Fibroblast of skin of abdomen (primary cell): ENCODE results near the gene ZNF526.

Experiments
- DNase-seq: peaks from one replicate; pipeline ENCODE4 v3.0.0-alpha.2; 2013

The ZNF526 gene

GRCh38 chr19:42197375-42197817, 22.7 kb upstream of the ZNF526 start:
- no peak for DNase-seq

DNA sequence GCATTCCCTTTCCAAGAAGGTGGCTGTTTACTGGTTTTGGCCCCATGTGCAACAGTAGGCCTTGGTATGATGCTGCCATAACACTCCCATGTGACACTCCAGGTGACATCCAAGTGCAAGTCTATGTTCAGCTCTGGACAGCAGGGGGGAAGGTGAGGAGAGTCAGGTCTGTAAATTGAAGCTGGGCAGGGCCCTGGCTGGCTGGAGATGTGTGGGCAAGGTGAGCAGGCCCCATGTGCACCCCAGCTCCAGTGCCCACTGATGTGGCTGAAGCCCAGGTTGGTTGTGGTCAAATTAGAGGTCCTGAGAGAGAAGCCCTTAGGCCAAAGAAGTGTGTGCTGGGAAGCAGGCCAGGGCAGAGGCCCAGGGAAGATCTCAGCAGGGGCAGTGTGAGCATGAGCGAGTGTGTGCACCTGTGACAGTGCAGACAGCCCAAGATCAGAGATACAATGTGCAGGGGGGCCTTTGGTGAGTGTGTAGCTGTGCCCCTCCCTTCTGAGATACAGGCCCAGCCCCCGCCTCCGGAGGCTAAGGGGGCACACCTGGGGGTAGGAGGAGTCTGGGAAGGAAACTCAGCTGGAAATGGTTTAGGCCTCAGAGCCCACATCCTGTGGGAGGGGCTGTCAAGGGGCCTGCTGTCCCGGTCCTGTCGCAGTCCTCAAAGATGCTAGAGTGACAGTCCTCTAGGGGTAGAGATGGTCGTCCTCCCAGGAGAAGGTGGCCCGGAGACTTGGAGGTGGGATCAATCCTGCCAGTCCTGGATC, 21.3 kb upstream of the ZNF526 start:
- no peak for DNase-seq

- no peak for DNase-seq
Measured at GRCh38 chr19:42199440-42200115, 20.5 kb upstream of the ZNF526 start.

DNA sequence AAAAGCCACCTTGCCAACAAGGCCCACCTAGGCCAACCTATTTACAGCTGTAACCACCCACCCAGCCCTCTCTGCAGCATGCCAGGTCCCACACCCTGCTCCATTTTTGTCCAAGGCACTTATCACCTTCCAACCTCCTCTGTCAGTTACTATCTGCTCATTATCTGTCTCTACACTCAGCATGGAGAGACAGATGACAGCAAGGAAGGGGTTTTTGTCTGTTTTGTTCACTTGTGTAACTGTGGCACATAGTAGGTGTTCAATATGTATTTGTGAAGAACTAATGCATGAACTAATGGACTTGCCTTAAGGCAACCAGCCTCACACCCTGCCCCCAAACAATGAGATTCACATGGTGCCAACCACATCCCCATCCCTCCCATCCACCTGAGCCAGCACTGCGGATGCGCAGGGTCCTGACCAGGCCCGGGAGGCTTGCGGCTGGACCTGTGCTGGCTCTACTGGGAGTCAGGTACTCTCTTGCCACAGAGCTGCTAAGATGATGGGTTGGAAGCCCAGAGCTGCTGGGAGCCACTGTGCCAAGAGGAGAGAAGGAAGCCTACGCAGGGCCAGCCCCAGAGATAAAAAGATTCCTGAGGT, 19.9 kb upstream of the ZNF526 start:
- no peak for DNase-seq

- no peak for DNase-seq
Measured at GRCh38 chr19:42201489-42202289, 18.4 kb upstream of the ZNF526 start.

DNA sequence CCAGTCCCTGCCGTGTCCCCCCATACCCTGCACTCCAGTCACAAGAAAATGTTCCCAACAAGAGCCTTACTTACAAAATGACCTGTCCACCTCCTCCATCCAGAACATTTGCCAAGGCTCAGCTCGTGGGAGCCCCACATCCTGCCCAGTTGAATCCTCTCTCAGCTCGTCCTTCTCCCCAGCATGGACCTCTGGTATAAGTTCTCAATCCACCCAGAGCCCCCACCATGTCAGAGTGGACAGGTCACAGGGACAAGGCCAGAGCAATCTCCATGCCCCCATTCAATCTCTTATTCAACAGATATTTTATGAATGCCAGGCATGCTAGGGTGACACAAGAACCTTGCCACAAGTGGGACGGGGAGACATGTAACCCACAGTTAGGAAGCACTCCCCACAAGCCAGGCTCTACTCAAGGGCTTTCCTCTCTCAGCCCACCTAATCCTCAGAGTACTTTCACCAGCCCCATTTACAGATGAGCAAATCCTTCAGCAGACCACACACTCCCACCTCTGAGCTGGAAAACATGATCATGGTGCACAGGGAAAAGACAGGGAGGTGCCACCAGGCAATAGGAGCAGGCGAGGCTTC, 17.7 kb upstream of the ZNF526 start:
- DNase-seq = no peak

GRCh38 chr19:42203700-42204099, 16.4 kb upstream of the ZNF526 start:
- no peak for DNase-seq

DNA sequence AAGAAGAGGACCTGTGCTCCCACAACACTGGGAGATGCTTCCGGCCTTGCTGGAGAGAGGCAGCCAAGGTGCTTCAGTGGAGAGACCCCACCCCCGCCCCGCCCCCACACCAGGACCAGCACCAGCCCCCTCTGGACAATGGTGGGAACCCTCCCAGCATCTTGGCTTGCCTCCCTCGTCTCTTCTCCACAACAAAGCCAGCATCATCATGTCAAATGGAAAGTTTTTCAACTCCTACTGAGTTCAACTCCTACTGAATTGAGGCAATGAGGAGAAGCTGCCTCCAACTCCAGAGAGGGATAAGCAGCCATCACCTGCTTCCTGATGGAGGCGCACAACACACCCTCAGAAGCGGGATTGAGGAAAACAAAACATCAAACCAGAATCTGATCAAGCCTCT, 15.4 kb upstream of the ZNF526 start:
- DNase-seq = no peak

DNA sequence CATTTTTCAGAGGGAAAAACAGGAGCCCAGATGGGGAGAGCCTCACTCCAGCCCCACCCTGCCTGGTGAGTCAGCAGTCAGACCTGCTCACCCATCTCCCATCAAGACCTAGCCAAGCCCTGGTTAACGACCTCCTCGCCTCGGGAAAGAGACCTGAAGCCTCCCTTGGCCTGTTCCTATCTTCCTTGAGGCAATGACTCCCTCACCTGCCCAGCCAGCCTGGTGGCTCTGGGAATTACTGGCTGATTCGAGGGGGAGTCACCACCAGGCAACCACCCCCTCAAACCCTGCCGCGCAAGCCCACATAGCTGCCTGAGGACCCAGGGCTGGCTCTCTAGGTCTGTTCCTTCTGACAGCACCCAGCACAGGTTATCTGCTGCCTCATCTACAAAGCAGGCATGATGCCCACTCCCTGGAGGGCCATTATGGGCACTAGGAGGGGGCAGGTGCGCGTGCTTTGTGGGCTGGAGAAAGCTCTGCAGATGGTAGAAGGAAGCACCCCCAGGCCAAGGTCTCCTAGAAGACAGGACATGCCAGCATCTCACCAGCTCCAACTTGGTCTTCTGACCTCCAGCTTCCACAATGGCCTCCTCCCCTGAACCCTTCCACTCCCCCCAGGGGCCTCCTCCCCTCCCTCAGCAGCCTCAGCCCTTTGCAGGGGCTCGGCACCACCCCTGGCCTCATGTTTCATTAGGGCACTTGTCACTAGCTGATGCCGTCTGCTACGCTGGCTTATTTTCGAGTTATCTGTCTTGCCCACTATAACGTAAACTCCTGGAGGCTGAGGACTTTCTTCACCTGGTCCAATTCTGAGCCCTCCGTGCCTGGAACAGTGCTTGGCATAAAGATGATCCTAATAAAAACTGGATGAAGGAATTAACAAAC, 13.0 kb upstream of the ZNF526 start:
- DNase-seq = peak; percentile 39

- peak; percentile 81 for DNase-seq
Measured at GRCh38 chr19:42207767-42208271, 12.3 kb upstream of the ZNF526 start.

DNA sequence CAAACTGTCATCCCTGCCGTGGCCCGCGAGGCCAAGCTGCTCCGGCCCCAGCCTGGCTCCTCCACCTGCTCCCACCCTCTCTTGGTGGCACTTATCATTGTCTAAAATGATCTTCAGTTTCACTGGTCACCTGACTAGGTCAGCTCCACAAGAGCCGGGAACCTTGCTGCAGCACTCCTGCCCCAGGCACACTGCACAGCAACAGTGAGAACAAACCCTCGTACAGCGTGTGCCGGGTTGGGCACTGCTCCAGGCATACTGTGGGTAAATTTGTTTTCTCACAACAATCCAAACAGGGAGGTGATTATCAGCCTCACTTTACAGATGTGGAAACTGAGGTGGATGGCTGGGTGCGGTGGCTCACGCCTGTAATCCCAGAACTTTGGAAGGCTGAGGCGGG, 11.5 kb upstream of the ZNF526 start:
- DNase-seq = no peak

DNA sequence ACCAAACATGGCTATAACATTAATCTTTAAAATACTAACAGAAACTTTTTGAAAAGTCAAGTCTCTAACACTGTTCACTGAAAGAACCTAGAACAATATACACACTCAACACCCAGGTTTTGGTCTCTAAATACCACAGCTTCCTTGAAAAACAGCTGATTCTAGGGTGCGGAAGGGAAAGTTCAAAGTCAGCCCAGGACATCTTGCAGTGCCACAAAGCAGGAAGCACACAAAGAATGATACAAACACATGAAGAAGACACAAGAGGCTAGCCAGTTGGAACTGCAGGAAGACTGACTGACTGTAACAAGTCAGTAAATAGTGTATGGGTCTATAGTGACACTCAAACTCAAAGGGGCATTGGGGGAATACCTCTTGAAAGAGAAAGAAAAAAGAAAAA, 7.2 kb upstream of the ZNF526 start:
- no peak for DNase-seq

GRCh38 chr19:42214810-42215485, 5.2 kb upstream of the ZNF526 start:
- DNase-seq = no peak

DNA sequence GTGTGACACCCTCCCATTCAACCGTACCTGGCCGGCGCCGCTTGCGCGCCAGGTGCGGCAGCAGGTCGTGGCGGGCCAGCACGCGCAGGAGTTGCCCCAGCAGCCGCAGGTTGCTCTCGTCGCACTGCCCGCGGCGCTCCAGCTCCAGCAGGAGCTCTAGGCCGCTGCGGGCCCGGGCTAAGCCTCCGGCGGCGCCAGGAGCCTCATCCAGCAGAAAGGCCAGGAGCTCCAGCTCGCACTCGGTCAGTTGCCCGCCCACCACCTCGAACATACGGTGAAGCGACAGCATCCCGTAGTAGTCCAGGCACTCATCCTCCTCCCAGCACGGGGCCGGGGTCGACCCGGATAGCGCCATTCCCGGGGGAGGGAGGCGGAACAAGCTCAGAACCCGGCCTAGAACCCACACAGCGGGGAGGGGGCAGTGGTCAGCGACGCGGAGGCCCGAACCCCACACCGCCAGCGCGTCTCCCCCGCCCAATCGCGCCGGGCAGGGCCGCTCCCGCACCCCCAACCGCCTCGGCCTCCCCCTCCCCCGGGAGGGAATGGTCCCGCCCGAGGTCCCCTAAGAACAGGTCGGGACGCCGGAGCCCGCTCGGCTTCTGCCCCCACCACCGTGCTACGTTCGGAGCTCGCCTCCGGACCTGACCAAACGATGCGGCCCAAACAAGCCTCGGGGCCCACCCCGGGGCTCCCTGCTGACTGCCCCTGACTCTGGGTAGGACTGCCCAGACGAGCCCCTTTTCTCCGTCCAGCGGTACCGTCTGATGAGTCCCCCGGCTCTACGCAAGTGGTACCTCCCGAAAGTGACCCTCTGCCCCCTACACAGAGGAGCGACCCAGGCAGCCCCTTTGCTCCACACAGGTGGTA, 3.2 kb upstream of the ZNF526 start:
- peak; percentile 24 for DNase-seq

GRCh38 chr19:42217520-42218437, 2.3 kb upstream of the ZNF526 start, which contains the start of gene DEDD2:
Gene DEDD2 (minus strand): TSS chr19:42217677. CDS start chr19:42217007, 670 bp downstream.
- DNase-seq = peak; percentile 98

DNA sequence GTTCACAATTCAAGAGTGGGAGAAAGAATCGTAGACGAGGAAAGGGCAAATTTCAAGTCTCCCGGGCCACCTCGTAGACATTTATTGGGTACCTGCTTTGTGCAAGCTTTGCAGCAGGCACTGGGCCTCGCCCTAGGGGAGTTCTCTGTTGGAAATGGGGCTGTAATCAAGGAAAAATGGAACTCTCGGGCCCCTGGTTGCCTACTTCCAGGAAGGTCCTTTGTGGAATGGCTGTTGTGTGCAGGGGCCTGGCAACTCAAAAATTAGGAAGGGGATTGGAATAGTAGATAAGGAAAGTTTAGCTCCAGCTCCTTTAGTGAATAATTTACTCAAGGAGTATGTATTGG, 612 bp downstream of the ZNF526 start:
- no peak for DNase-seq

DNA sequence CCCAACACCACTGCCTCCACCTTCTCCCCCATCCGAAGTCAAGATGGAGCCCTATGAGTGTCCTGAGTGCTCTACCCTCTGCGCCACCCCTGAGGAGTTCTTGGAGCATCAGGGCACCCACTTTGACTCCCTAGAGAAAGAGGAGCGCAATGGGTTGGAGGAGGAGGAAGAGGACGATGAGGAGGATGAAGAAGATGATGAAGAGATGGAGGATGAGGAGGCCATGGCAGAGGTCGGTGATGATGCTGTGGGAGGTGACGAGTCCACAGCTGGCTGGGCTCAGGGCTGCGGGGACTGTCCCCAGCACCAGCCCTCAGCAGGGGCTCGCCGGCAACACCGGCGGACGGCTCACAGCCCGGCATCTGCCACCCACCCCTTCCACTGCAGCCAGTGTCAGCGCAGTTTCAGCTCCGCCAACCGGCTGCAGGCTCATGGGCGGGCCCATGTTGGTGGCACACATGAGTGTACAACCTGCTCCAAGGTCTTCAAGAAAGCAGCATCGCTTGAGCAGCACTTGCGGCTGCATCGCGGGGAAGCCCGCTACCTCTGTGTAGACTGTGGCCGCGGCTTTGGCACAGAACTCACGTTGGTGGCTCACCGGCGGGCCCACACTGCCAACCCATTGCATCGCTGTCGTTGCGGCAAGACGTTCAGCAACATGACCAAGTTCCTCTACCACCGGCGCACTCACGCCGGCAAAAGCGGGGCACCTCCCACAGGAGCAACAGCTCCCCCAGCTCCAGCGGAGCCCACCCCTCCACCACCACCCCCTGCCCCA, 5.0 kb downstream of the ZNF526 start:
- DNase-seq = no peak
